NCI-H446 treated with DMSO at 0.1 percent for 48 hours (cell line): ENCODE data around the gene CCNK.

ENCODE experiments used
- DNase-seq: peaks from one replicate; lab custom pipeline; 2025; lab: John Stamatoyannopoulos, UW

The CCNK gene

GRCh38 chr14:99466758-99467157 is 14.5 kb upstream of the CCNK start:
- DNase-seq = no peak

GRCh38 chr14:99467336-99468078 is 13.7 kb upstream of the CCNK start:
- DNase-seq = no peak

- no peak for DNase-seq
Observed at GRCh38 chr14:99468081-99468480, 13.1 kb upstream of the CCNK start.

GRCh38 chr14:99468836-99469592 is 12.2 kb upstream of the CCNK start:
- no peak for DNase-seq

GRCh38 chr14:99471731-99472130 is 9.5 kb upstream of the CCNK start:
- DNase-seq = no peak

- no peak for DNase-seq
Observed at GRCh38 chr14:99472937-99473336, 8.3 kb upstream of the CCNK start.

- DNase-seq = no peak
Observed at GRCh38 chr14:99473458-99473857, 7.8 kb upstream of the CCNK start.

- DNase-seq = no peak
Observed at GRCh38 chr14:99475179-99475578, 6.0 kb upstream of the CCNK start.

GRCh38 chr14:99475660-99476059 is 5.5 kb upstream of the CCNK start:
- no peak for DNase-seq

- no peak for DNase-seq
Observed at GRCh38 chr14:99476864-99477263, 4.3 kb upstream of the CCNK start.

GRCh38 chr14:99478128-99478527 is 3.1 kb upstream of the CCNK start:
- no peak for DNase-seq

GRCh38 chr14:99479160-99479905 is 1.9 kb upstream of the CCNK start:
- no peak for DNase-seq

- DNase-seq = no peak
Observed at GRCh38 chr14:99479906-99480869, 1.0 kb upstream of the CCNK start, which contains the start of gene SETD3. SETD3 (minus strand) TSS chr14:99480859; CDS start chr14:99465805, 15,054 bp downstream.

GRCh38 chr14:99481745-99482099 is 513 bp downstream of the CCNK start:
- no peak for DNase-seq

GRCh38 chr14:99484106-99484505 is 2.9 kb downstream of the CCNK start:
- no peak for DNase-seq

GRCh38 chr14:99497341-99497740 is 16.1 kb downstream of the CCNK start:
- no peak for DNase-seq

GRCh38 chr14:99497894-99498293 is 16.7 kb downstream of the CCNK start:
- no peak for DNase-seq

- DNase-seq = no peak
Observed at GRCh38 chr14:99502989-99503421, 21.8 kb downstream of the CCNK start.

GRCh38 chr14:99503848-99504453 is 22.7 kb downstream of the CCNK start:
- no peak for DNase-seq

- DNase-seq = no peak
Observed at GRCh38 chr14:99505089-99505488, 23.9 kb downstream of the CCNK start.

- DNase-seq = no peak
Observed at GRCh38 chr14:99506276-99506675, 25.1 kb downstream of the CCNK start.
